Body of pancreas (tissue), 4 donors: Measurements from ENCODE around the gene PAWR.

Experiments used
- CTCF ChIP-seq, 7 experiments: fragments of 450-650 bp in 4 of 7; fragments of 200-600 bp in 3 of 7; sonication (generic) in 3 of 7; IDR thresholded peaks; one replicate each; pipeline ENCODE4 v1.5.1; 2016 to 2019; ENCODE audit warnings: antibody characterized with exemption in 7 of 7
- POLR2A ChIP-seq, 3 donors: fragments of 450-650 bp; IDR thresholded peaks; one replicate each; pipeline ENCODE4 v1.6.1; 2016; ENCODE audit warnings: antibody characterized with exemption in 3 of 3, mild to moderate bottlenecking in 2 of 3

GRCh38 chr12:79689061-79689476 lies 1.7 kb downstream of the PAWR start:
- TF ChIP-seq CTCF (IDR thresholded peaks at IDR 0.05): no peak
- TF ChIP-seq POLR2A (IDR thresholded peaks at IDR 0.05): no peak
